Immature natural killer cell (primary cell): ENCODE data around the gene PANX1. TPM values are rescaled to one million over a fixed set of nuclear protein-coding genes. Genes with fewer than 3 reads are reported as not detected.

ENCODE experiments used
- DNase-seq, 3 donors: peaks; one replicate each; pipeline ENCODE4 v3.0.0; 2022; ENCODE audit warnings: mixed read lengths in 1 of 3
- H3K27ac Mint-ChIP-seq, 6 donors: one replicate each; pipeline ENCODE4 v1.8.0; 2020; ENCODE audit warnings: mixed read lengths in 6 of 6, mild to moderate bottlenecking in 5 of 6, inconsistent platforms in 4 of 6, moderate library complexity in 3 of 6
- H3K27me3 Mint-ChIP-seq, 3 donors: one replicate each; pipeline ENCODE4 v1.8.0; 2020 to 2021; ENCODE audit warnings: low read depth in 3 of 3, mild to moderate bottlenecking in 3 of 3, mixed read lengths in 3 of 3, moderate library complexity in 3 of 3, inconsistent platforms in 1 of 3
- H3K36me3 Mint-ChIP-seq, 3 donors: one replicate each; pipeline ENCODE4 v1.8.0; 2020; ENCODE audit warnings: mixed read lengths in 3 of 3, inconsistent platforms in 2 of 3, mild to moderate bottlenecking in 2 of 3
- H3K4me1 Mint-ChIP-seq, 2 donors: one replicate each; pipeline ENCODE4 v1.8.0; 2020; ENCODE audit warnings: inconsistent platforms in 2 of 2, mild to moderate bottlenecking in 2 of 2, mixed read lengths in 2 of 2, moderate library complexity in 1 of 2
- H3K4me3 Mint-ChIP-seq, 5 donors: one replicate each; pipeline ENCODE4 v1.8.0; 2020; ENCODE audit warnings: mild to moderate bottlenecking in 5 of 5, mixed read lengths in 5 of 5, inconsistent platforms in 3 of 5, moderate library complexity in 3 of 5
- H3K9me3 Mint-ChIP-seq, 6 donors: one replicate each; pipeline ENCODE4 v1.8.0; 2020; ENCODE audit warnings: mild to moderate bottlenecking in 6 of 6, mixed read lengths in 6 of 6, inconsistent platforms in 4 of 6, moderate library complexity in 3 of 6
- polyA plus RNA-seq, 3 donors: library from polyadenylated mRNA; unstranded; fragments of 300-500 nt; fragmentation: Illumina TruSeq; gene quantifications; one replicate each; pipeline ENCODE4 v1.2.3, GENCODE V29; 2021

The PANX1 gene
- polyA plus RNA-seq, 3 donors from 2014 or later: 9.2 to 16.0 (median 12.8) TPM

- Mint-ChIP-seq H3K4me1 (no peaks in the 10 kb centered on the region), H3K27ac (no peak overlapping the region), H3K4me3 (no peak overlapping the region), H3K9me3 (peaks cover 15 to 25% (median 23%) of the 10 kb centered on the region in 6 donors), H3K36me3 (no peaks in the 10 kb centered on the region), H3K27me3 (peaks cover 0 to 5% (median 3%) of the 10 kb centered on the region in 3 donors)
- no peak for DNase-seq
These were observed 95.4 kb downstream of the PANX1 start for GRCh38 chr11:94224078-94224477.

Other genes with a start within 250 kb of the PANX1 start
- not detected for gene HEPHL1, start 107.5 kb upstream of the PANX1 start, polyA plus RNA-seq
- gene IZUMO1R, start 175.7 kb downstream of the PANX1 start, polyA plus RNA-seq: not detected